Keratinocyte (primary cell): ENCODE results near the gene ERF. TPM values are rescaled to one million over a fixed set of nuclear protein-coding genes. Genes with fewer than 3 reads are reported as not detected.

Experiments used
- DNase-seq: peaks from one replicate; pipeline ENCODE4 v3.0.0-alpha.2; 2011; ENCODE audit warnings: low read depth, missing footprints, low spot score
- FAIRE-seq: peaks from 2 replicates; lab custom pipeline; 2011; peaks lifted over from hg19 to GRCh38; lab: Jason Lieb, UNC
- H2AFZ ChIP-seq: 2 replicates; pipeline ENCODE4 v1.6.0; 2012; ENCODE audit warnings: low read length, control low read depth, inconsistent platforms; ENCODE audit not compliant: control insufficient read depth
- H3K27ac ChIP-seq: 2 replicates; pipeline ENCODE4 v1.5.1; 2011; ENCODE audit warnings: low read length; ENCODE audit not compliant: control insufficient read depth, insufficient read depth
- H3K27me3 ChIP-seq: 3 replicates; pipeline ENCODE4 v1.6.0; 2011; ENCODE audit warnings: low read length; ENCODE audit not compliant: control insufficient read depth, insufficient read depth; ENCODE audit errors: extremely low read depth
- H3K36me3 ChIP-seq, 2 experiments: 2 replicates in 1 of 2; 3 replicates in 1 of 2; pipeline ENCODE4 v1.5.1; 2011; ENCODE audit warnings: low read length in 2 of 2, mild to moderate bottlenecking in 1 of 2; ENCODE audit not compliant: control insufficient read depth in 2 of 2, insufficient read depth in 2 of 2; ENCODE audit errors: extremely low read depth in 1 of 2
- H3K4me1 ChIP-seq: 3 replicates; pipeline ENCODE4 v1.5.1; 2011; ENCODE audit warnings: low read length; ENCODE audit not compliant: control insufficient read depth, insufficient read depth; ENCODE audit errors: extremely low read depth
- H3K4me2 ChIP-seq: 3 replicates; pipeline ENCODE4 v1.6.0; 2011; ENCODE audit warnings: low read depth, low read length; ENCODE audit not compliant: control insufficient read depth, insufficient read depth; ENCODE audit errors: extremely low read depth
- H3K4me3 ChIP-seq, 3 experiments: fragments of 200-600 bp in 1 of 3; sonication (generic) in 1 of 3; 2 replicates in 2 of 3; 3 replicates in 1 of 3; pipeline ENCODE4 v1.5.1; 2011 to 2016; ENCODE audit warnings: low read length in 3 of 3, mild to moderate bottlenecking in 3 of 3, control low read depth in 2 of 3, inconsistent platforms in 1 of 3, low read depth in 1 of 3, mixed read lengths in 1 of 3, mixed run types in 1 of 3, moderate library complexity in 1 of 3; ENCODE audit not compliant: control insufficient read depth in 2 of 3, insufficient read depth in 2 of 3; ENCODE audit errors: extremely low read depth in 1 of 3
- H3K79me2 ChIP-seq: 2 replicates; pipeline ENCODE4 v1.6.0; 2012; ENCODE audit warnings: low read length; ENCODE audit not compliant: control insufficient read depth, insufficient read depth
- H3K9ac ChIP-seq: 3 replicates; pipeline ENCODE4 v1.6.0; 2011; ENCODE audit warnings: low read length; ENCODE audit not compliant: control insufficient read depth, insufficient read depth; ENCODE audit errors: extremely low read depth
- H3K9me1 ChIP-seq: 3 replicates; pipeline ENCODE4 v1.6.0; 2011; ENCODE audit warnings: low read length; ENCODE audit not compliant: control insufficient read depth, insufficient read depth; ENCODE audit errors: extremely low read depth
- H3K9me3 ChIP-seq: 2 replicates; pipeline ENCODE4 v1.5.1; 2012; ENCODE audit warnings: low read depth, low read length; ENCODE audit not compliant: control insufficient read depth
- H4K20me1 ChIP-seq: 3 replicates; pipeline ENCODE4 v1.6.0; 2011; ENCODE audit warnings: low read length; ENCODE audit not compliant: control insufficient read depth, insufficient read depth; ENCODE audit errors: extremely low read depth
- CTCF ChIP-seq, 3 experiments: IDR thresholded peaks in 1 of 3; conservative IDR thresholded peaks in 1 of 3; optimal IDR thresholded peaks in 1 of 3; 2 replicates in 2 of 3; 3 replicates in 1 of 3; pipeline versions ENCODE3 to v1.5.1; 2011; ENCODE audit warnings: low read length in 3 of 3, mild to moderate bottlenecking in 3 of 3, moderate library complexity in 2 of 3, control low read depth in 1 of 3, inconsistent platforms in 1 of 3; ENCODE audit not compliant: insufficient read depth in 2 of 3; ENCODE audit errors: extremely low read depth in 1 of 3
- EZH2 ChIP-seq: IDR thresholded peaks from one replicate; pipeline ENCODE4 v1.6.1; 2012; ENCODE audit warnings: inconsistent platforms, mild to moderate bottlenecking, low read length, moderate library complexity
- dilution Hi-C: fragments of 300-500 bp; cut with MboI; formaldehyde crosslinking; loops from one replicate; pipeline ENCODE4 v1.7.0; 2020; ENCODE audit warnings: low sequenced_read_pairs; ENCODE audit not compliant: extremely low pct_ligation_motif_present
- polyA plus RNA-seq, 5 experiments: library from polyadenylated mRNA; depleted of rRNA in 3 of 5; stranded (reverse) in 3 of 5; stranded (forward) in 1 of 5; unstranded in 1 of 5; fragments of >200 nt; gene quantifications; 1 replicate in 1 of 5; 2 replicates in 3 of 5; 3 replicates in 1 of 5; pipeline versions ENCODE4 v1.2.1 to v1.2.3, GENCODE V29; 2011 to 2012; ENCODE audit warnings: missing spikeins in 2 of 5, low read depth in 1 of 5, low replicate concordance in 1 of 5

ERF gene
- polyA plus RNA-seq, 1 donor (not counting 4 experiments of a cell fraction or from before 2014, with no cell fraction given), result 83.5 TPM

DNA sequence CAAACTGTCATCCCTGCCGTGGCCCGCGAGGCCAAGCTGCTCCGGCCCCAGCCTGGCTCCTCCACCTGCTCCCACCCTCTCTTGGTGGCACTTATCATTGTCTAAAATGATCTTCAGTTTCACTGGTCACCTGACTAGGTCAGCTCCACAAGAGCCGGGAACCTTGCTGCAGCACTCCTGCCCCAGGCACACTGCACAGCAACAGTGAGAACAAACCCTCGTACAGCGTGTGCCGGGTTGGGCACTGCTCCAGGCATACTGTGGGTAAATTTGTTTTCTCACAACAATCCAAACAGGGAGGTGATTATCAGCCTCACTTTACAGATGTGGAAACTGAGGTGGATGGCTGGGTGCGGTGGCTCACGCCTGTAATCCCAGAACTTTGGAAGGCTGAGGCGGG is 46.3 kb downstream of the ERF start:
- H3K27ac ChIP-seq, result no peak overlapping the region
- H4K20me1 ChIP-seq, result no peaks in the 10 kb centered on the region
- H2AFZ ChIP-seq, result no peak overlapping the region
- no peak for DNase-seq
- H3K9me3 ChIP-seq, result no peaks in the 10 kb centered on the region
- no peak overlapping the region for H3K9ac ChIP-seq
- peaks cover 23 to 42% of the 10 kb centered on the region in 2 experiments for H3K36me3 ChIP-seq
- FAIRE-seq, result peak; percentile 71
- peaks cover 31% of the 10 kb centered on the region for H3K4me1 ChIP-seq
- no peak overlapping the region for H3K4me2 ChIP-seq
- H3K9me1 ChIP-seq, result peaks cover 11% of the 10 kb centered on the region
- no peaks in the 10 kb centered on the region for H3K27me3 ChIP-seq
- no peak overlapping the region for H3K4me3 ChIP-seq
- dilution Hi-C loops, result no loop called here
- H3K79me2 ChIP-seq, result peaks cover 45% of the 10 kb centered on the region
- TF ChIP-seq CTCF (optimal IDR thresholded peaks at IDR 0.05 in 1 of 3, IDR thresholded peaks at IDR 0.05 in 1 of 3, conservative IDR thresholded peaks at IDR 0.05 in 1 of 3; ENCODE audit: extremely low read depth in 1 of 3, insufficient read depth in 2 of 3, low read length in 3 of 3), result no peak
- no peak for TF ChIP-seq EZH2

GRCh38 chr19:42207767-42208271 is 47.1 kb downstream of the ERF start:
- Histone ChIP-seq H3K9me1 (peaks cover 11% of the 10 kb centered on the region), H3K4me3 (peak overlapping the region in 1 of 3 experiments; percentile 36), H3K79me2 (peaks cover 44% of the 10 kb centered on the region), H3K9ac (no peak overlapping the region), H4K20me1 (no peaks in the 10 kb centered on the region), H3K4me2 (peak overlapping the region; percentile 74), H3K36me3 (peaks cover 23 to 41% of the 10 kb centered on the region in 2 experiments), H2AFZ (no peak overlapping the region), H3K4me1 (peaks cover 31% of the 10 kb centered on the region), H3K27me3 (no peaks in the 10 kb centered on the region), H3K9me3 (no peaks in the 10 kb centered on the region), H3K27ac (peak overlapping the region; percentile 91)
- dilution Hi-C loops, result no loop called here
- FAIRE-seq, result peak; percentile 94
- no peak for TF ChIP-seq CTCF (optimal IDR thresholded peaks at IDR 0.05 in 1 of 3, IDR thresholded peaks at IDR 0.05 in 1 of 3, conservative IDR thresholded peaks at IDR 0.05 in 1 of 3; ENCODE audit: extremely low read depth in 1 of 3, insufficient read depth in 2 of 3, low read length in 3 of 3)
- peak; percentile 32 for DNase-seq
